Sigmoid colon (tissue), 4 donors: ENCODE results near the gene AIG1.

ENCODE experiments used
- EP300 ChIP-seq, 4 donors: sonication (generic); formaldehyde crosslinking; IDR thresholded peaks; one replicate each; pipeline ENCODE4 v1.6.1; 2017; ENCODE audit warnings: antibody characterized with exemption in 4 of 4
- POLR2A ChIP-seq, 2 donors: fragments of 450-650 bp; IDR thresholded peaks; one replicate each; pipeline ENCODE4 v1.6.1; 2016; ENCODE audit warnings: antibody characterized with exemption in 2 of 2, mild to moderate bottlenecking in 2 of 2, moderate library complexity in 2 of 2
- POLR2AphosphoS5 ChIP-seq, 4 donors: sonication (generic); formaldehyde crosslinking; IDR thresholded peaks; one replicate each; pipeline ENCODE4 v1.6.1; 2017; ENCODE audit warnings: antibody characterized with exemption in 4 of 4
- TF ChIP-seq, protein P1 (sequence below), 4 experiments: fragments of 450-650 bp in 3 of 4; fragments of 200-600 bp in 1 of 4; IDR thresholded peaks; one replicate each; pipeline ENCODE4 v1.5.1; 2016 to 2019; ENCODE audit warnings: antibody characterized with exemption in 4 of 4, mild to moderate bottlenecking in 3 of 4, moderate library complexity in 2 of 4

DNA sequence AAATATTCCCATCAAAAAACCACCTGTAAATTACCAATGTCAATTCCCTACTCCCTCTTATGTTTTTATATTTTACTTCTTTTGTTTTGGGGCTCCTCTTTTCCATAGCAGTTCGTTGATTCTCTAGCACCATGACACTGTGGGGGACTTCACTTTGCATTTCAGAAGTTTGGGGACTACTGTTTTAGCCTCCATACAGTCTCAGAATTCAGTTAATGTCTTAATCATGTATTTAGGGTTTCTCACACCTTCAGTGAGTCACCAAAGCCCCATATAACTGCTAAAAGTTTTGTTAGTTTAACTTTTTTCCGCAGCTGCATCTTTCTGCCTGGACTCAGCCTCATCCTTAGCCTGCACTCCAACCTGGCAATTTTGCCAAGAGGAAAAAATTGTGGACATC lies 20.7 kb upstream of the AIG1 start:
- TF ChIP-seq, protein P1, sequence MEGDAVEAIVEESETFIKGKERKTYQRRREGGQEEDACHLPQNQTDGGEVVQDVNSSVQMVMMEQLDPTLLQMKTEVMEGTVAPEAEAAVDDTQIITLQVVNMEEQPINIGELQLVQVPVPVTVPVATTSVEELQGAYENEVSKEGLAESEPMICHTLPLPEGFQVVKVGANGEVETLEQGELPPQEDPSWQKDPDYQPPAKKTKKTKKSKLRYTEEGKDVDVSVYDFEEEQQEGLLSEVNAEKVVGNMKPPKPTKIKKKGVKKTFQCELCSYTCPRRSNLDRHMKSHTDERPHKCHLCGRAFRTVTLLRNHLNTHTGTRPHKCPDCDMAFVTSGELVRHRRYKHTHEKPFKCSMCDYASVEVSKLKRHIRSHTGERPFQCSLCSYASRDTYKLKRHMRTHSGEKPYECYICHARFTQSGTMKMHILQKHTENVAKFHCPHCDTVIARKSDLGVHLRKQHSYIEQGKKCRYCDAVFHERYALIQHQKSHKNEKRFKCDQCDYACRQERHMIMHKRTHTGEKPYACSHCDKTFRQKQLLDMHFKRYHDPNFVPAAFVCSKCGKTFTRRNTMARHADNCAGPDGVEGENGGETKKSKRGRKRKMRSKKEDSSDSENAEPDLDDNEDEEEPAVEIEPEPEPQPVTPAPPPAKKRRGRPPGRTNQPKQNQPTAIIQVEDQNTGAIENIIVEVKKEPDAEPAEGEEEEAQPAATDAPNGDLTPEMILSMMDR (IDR thresholded peaks at IDR 0.05): no peak
- TF ChIP-seq POLR2A (IDR thresholded peaks at IDR 0.05) (no peak), POLR2AphosphoS5 (IDR thresholded peaks at IDR 0.05) (no peak), EP300 (IDR thresholded peaks at IDR 0.05) (no peak)
